Naive thymus-derived CD4-positive, alpha-beta T cell (primary cell): ENCODE data around the gene KCTD1. TPM values are rescaled to one million over a fixed set of nuclear protein-coding genes. Genes with fewer than 3 reads are reported as not detected.

Experiments
- microRNA-seq: library from miRNA; unstranded; fragments of <30 nt; microRNA quantifications from one replicate; pipeline ENCODE4 v1.2.0, GENCODE V29; 2022; ENCODE audit warnings: borderline microRNAs expressed
- polyA plus RNA-seq, 2 donors: library from polyadenylated mRNA; unstranded; fragments of 300-500 nt; fragmentation: Illumina TruSeq; gene quantifications; one replicate each; pipeline ENCODE4 v1.2.3, GENCODE V29; 2021
- total RNA-seq, 6 experiments: library from RNA in 5 of 6; stranded (reverse) in 5 of 6; gene quantifications; 1 replicate in 5 of 6; 2 replicates in 1 of 6; pipeline ENCODE4 v1.2.3 and lab custom pipeline; 2021 to 2026

KCTD1 gene
- total and polyA plus RNA-seq, 7 experiments from 2014 or later, result 0.19 to 4.5 (median 2.4) TPM

Small RNA genes lying within 50 kb of the gene (microRNA-seq; reads per million reads assigned to microRNA genes)
- gene MIR8057, result not detected
